HepG2 (cell line): ENCODE measurements around the gene DNM3. TPM values are rescaled to one million over a fixed set of nuclear protein-coding genes. Genes with fewer than 3 reads are reported as not detected.

Experiments
- ATAC-seq: fragments of 200-7000 bp; cut with Tn5 transposase; 3 replicates; pipeline ENCODE4 v1.9.1; 2020; ENCODE audit warnings: mild to moderate bottlenecking, moderate library complexity
- BruUV-seq: library from RNA; stranded (reverse); fragments of 400-500 nt; replicated peaks from 2 replicates; lab custom pipeline; 2021; lab: Mats Ljungman, UMichigan
- CTCF ChIA-PET: fragments of 300-600 bp; formaldehyde crosslinking; extraction: SDS; loops from one replicate; lab custom pipeline; 2021; ENCODE audit warnings: low total read pairs, inconsistent platforms, low intra/inter-chr PET ratio; lab: Yijun Ruan, JAX
- POLR2A ChIA-PET: fragments of 350-600 bp; sonication (Branson Sonifier 250); formaldehyde crosslinking; loops from one replicate; lab custom pipeline; 2020; ENCODE audit warnings: antibody characterized with exemption, inconsistent platforms; lab: Yijun Ruan, JAX
- DNase-seq: peaks from one replicate; pipeline ENCODE4 v3.0.0-alpha.2; 2015; ENCODE audit warnings: low spot score
- FAIRE-seq: peaks from 3 replicates; lab custom pipeline; 2011; peaks lifted over from hg19 to GRCh38; lab: Jason Lieb, UNC
- H2AFZ ChIP-seq: one replicate; pipeline ENCODE4 v1.6.1; 2011; ENCODE audit warnings: low read length, inconsistent platforms
- H3K27ac ChIP-seq: fragments of 300-600 bp; 3 replicates; pipeline ENCODE4 v1.8.0; 2011; ENCODE audit warnings: mixed run types, mild to moderate bottlenecking, mixed read lengths, low read length, inconsistent platforms; ENCODE audit not compliant: insufficient read depth; ENCODE audit errors: extremely low read length
- H3K27me3 ChIP-seq, 2 experiments: fragments of 200-600 bp in 1 of 2; 2 replicates in 1 of 2; 3 replicates in 1 of 2; pipeline versions ENCODE4 v1.6.0 to v1.8.0; 2011; ENCODE audit warnings: low read length in 2 of 2, mild to moderate bottlenecking in 2 of 2, moderate library complexity in 2 of 2, inconsistent platforms in 1 of 2; ENCODE audit not compliant: insufficient read depth in 2 of 2, control insufficient read depth in 1 of 2
- H3K36me3 ChIP-seq, 2 experiments: fragments of 200-600 bp in 1 of 2; replicated peaks in 1 of 2; 2 replicates in 1 of 2; 3 replicates in 1 of 2; pipeline versions ENCODE4 v1.5.1 to v1.8.0; 2011; ENCODE audit warnings: low read length in 2 of 2, inconsistent platforms in 1 of 2; ENCODE audit not compliant: insufficient read depth in 2 of 2, control insufficient read depth in 1 of 2
- H3K4me1 ChIP-seq: 2 replicates; pipeline ENCODE4 v1.5.1; 2012; ENCODE audit warnings: low read length, inconsistent platforms; ENCODE audit not compliant: insufficient read depth
- H3K4me2 ChIP-seq: 2 replicates; pipeline ENCODE4 v1.6.0; 2011; ENCODE audit warnings: low read depth, low read length, inconsistent platforms
- H3K4me3 ChIP-seq, 3 experiments: fragments of 200-600 bp in 1 of 3; sonication (generic), shearing (Covaris generic) in 1 of 3; replicated peaks in 1 of 3; 2 replicates each; pipeline ENCODE4 v1.5.1; 2011 to 2016; ENCODE audit warnings: low read length in 3 of 3, inconsistent platforms in 2 of 3, low read depth in 2 of 3, mild to moderate bottlenecking in 2 of 3, control low read depth in 1 of 3, mixed read lengths in 1 of 3; ENCODE audit not compliant: insufficient read depth in 1 of 3
- H3K79me2 ChIP-seq: one replicate; pipeline ENCODE4 v1.6.1; 2011; ENCODE audit warnings: low read length, inconsistent platforms; ENCODE audit not compliant: insufficient read depth
- H3K9ac ChIP-seq: 2 replicates; pipeline ENCODE4 v1.6.0; 2011; ENCODE audit warnings: mild to moderate bottlenecking, low read depth, low read length, inconsistent platforms; ENCODE audit not compliant: insufficient read depth
- H3K9me3 ChIP-seq: 2 replicates; pipeline ENCODE4 v1.5.1; 2012; ENCODE audit warnings: mild to moderate bottlenecking, low read length
- H4K20me1 ChIP-seq: 2 replicates; pipeline ENCODE4 v1.6.0; 2011; ENCODE audit warnings: inconsistent platforms, mild to moderate bottlenecking, low read length, moderate library complexity; ENCODE audit not compliant: insufficient read depth
- ARNT2 ChIP-seq: sonication (generic); formaldehyde crosslinking; IDR thresholded peaks from 2 replicates; pipeline ENCODE4 v1.8.0; 2022; ENCODE audit warnings: mild to moderate bottlenecking, low read depth, missing genetic modification reagents, moderate library complexity
- CENPX ChIP-seq: sonication (generic); formaldehyde crosslinking; IDR thresholded peaks from 2 replicates; pipeline ENCODE4 v1.9.0; 2021; ENCODE audit warnings: mild to moderate bottlenecking, missing genetic modification reagents, moderate library complexity
- FOXK2 ChIP-seq: fragments of 450-650 bp; IDR thresholded peaks from 2 replicates; pipeline ENCODE4 v1.6.1; 2016
- GATA4 ChIP-seq: sonication (generic); IDR thresholded peaks from 2 replicates; pipeline ENCODE4 v1.6.1; 2016; ENCODE audit warnings: antibody characterized with exemption, low read depth, borderline replicate concordance
- HMG20A ChIP-seq: IDR thresholded peaks from 2 replicates; pipeline ENCODE4 v1.6.1; 2016; ENCODE audit warnings: borderline replicate concordance
- HNF4G ChIP-seq, 2 experiments: sonication (generic) in 1 of 2; formaldehyde crosslinking in 1 of 2; IDR thresholded peaks; 2 replicates each; pipeline versions ENCODE4 v1.4.0 to v1.6.1; 2011 to 2020; ENCODE audit warnings: borderline replicate concordance in 2 of 2, low read depth in 2 of 2, mild to moderate bottlenecking in 2 of 2, low read length in 1 of 2, missing genetic modification reagents in 1 of 2, moderate library complexity in 1 of 2
- KLF16 ChIP-seq, 2 experiments: sonication (generic) in 1 of 2; formaldehyde crosslinking in 1 of 2; IDR thresholded peaks; 2 replicates each; pipeline versions ENCODE4 v1.6.1 to v1.8.0; 2016 to 2023; ENCODE audit warnings: missing genetic modification reagents in 2 of 2, missing compliant biosample characterization in 1 of 2
- NFKBIZ ChIP-seq: IDR thresholded peaks from 2 replicates; pipeline ENCODE4 v1.6.1; 2018; ENCODE audit warnings: missing genetic modification reagents, missing compliant biosample characterization
- PLRG1 ChIP-seq: fragments of 450-650 bp; conservative IDR thresholded peaks from 2 replicates; pipeline ENCODE4 v1.6.1; 2016
- ZBTB38 ChIP-seq: sonication (generic); formaldehyde crosslinking; IDR thresholded peaks from 2 replicates; pipeline ENCODE4 v1.5.1; 2020; ENCODE audit warnings: mild to moderate bottlenecking, missing genetic modification reagents
- ZNF430 ChIP-seq: sonication (generic); formaldehyde crosslinking; IDR thresholded peaks from 2 replicates; pipeline ENCODE4 v1.9.0; 2021; ENCODE audit warnings: mild to moderate bottlenecking, missing genetic modification reagents
- ZNF7 ChIP-seq: IDR thresholded peaks from 2 replicates; pipeline ENCODE4 v1.6.1; 2016; ENCODE audit warnings: missing biosample characterization, missing genetic modification reagents
- ZNF724P ChIP-seq: sonication (generic); formaldehyde crosslinking; IDR thresholded peaks from 2 replicates; pipeline ENCODE4 v1.8.0; 2022; ENCODE audit warnings: missing genetic modification reagents, borderline replicate concordance
- WGBS: methylation state at CpG from one replicate; pipeline ENCODE4 v1.1.6; 2017; ENCODE audit warnings: low lambda C conversion rate; 5-methylcytosine and 5-hydroxymethylcytosine counted together
- in situ Hi-C: cut with HindIII; loops from 2 replicates; pipeline ENCODE4 v1.10.0; 2017; ENCODE audit warnings: low pct_unique_long_range_greater_than_20kb; ENCODE audit not compliant: extremely low pct_ligation_motif_present
- intact Hi-C: fragments of 100-400 bp; cut with micrococcal nuclease; formaldehyde crosslinking; loops from one replicate; pipeline ENCODE4 v1.10.0; 2022; ENCODE audit not compliant: unreplicated experiment
- polyA plus RNA-seq, 8 experiments: library from polyadenylated mRNA; depleted of rRNA in 3 of 8; stranded (reverse) in 7 of 8; unstranded in 1 of 8; fragments of >200 nt; fragmentation: Illumina TruSeq in 4 of 8; extraction: Trizol in 4 of 8; gene quantifications; 2 replicates each; pipeline versions ENCODE4 v1.2.1 to v1.2.3, GENCODE V29; 2011 to 2016; ENCODE audit warnings: low read depth in 4 of 8, missing spikeins in 1 of 8, mixed read lengths in 1 of 8; ENCODE audit not compliant: insufficient read depth in 1 of 8
- total RNA-seq, 5 experiments: library from RNA; depleted of rRNA; stranded (reverse); fragments of >200 nt; fragmentation: Illumina TruSeq; extraction: Trizol; gene quantifications; 2 replicates each; pipeline ENCODE4 v1.2.3, GENCODE V29; 2016; ENCODE audit warnings: low read depth in 1 of 5
- TF ChIP-seq, protein P1 (sequence below): fragments of 450-650 bp; IDR thresholded peaks from 2 replicates; pipeline ENCODE4 v1.6.1; 2016
- TF ChIP-seq, protein P2 (sequence below): sonication (generic); formaldehyde crosslinking; IDR thresholded peaks from 2 replicates; pipeline ENCODE4 v1.9.0; 2021; ENCODE audit warnings: missing genetic modification reagents, borderline replicate concordance
- TF ChIP-seq, protein P3 (sequence below): sonication (generic); formaldehyde crosslinking; IDR thresholded peaks from 2 replicates; pipeline ENCODE4 v1.4.0; 2020; ENCODE audit warnings: missing genetic modification reagents
- TF ChIP-seq, protein P4 (sequence below): sonication (generic); formaldehyde crosslinking; conservative IDR thresholded peaks from 2 replicates; pipeline ENCODE4 v1.8.0; 2022; ENCODE audit warnings: mild to moderate bottlenecking, moderate library complexity, missing genetic modification reagents

The DNM3 gene
- total and polyA plus RNA-seq, 2 of the 13 experiments (the other 11 are each of a cell fraction or from before 2014, with no cell fraction given), result 0.05 TPM; not detected in 1

DNA sequence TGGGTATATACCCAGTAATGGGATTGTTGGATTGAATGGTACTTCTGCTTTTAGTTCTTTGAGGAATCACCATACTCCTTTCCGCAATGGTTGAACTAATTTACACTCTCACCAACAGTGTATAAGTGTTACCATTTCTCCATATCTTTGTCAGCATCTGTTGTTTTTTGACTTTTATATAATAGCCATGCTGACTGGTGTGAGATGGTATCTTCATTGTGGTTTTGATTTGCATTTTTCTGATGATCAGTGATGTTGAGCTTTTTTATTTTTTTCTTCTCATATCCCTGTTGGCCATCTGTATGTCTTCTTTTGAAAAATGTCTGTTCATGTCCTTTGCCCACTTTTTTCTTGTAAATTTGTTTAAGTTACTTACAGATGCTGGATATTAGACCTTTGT lies 14.1 kb downstream of the DNM3 start (continued):
- TF ChIP-seq, protein P1, sequence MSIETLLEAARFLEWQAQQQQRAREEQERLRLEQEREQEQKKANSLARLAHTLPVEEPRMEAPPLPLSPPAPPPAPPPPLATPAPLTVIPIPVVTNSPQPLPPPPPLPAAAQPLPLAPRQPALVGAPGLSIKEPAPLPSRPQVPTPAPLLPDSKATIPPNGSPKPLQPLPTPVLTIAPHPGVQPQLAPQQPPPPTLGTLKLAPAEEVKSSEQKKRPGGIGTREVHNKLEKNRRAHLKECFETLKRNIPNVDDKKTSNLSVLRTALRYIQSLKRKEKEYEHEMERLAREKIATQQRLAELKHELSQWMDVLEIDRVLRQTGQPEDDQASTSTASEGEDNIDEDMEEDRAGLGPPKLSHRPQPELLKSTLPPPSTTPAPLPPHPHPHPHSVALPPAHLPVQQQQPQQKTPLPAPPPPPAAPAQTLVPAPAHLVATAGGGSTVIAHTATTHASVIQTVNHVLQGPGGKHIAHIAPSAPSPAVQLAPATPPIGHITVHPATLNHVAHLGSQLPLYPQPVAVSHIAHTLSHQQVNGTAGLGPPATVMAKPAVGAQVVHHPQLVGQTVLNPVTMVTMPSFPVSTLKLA, result no peak
- TF ChIP-seq KLF16 (CRISPR knock-in tag; IDR thresholded peaks at IDR 0.05) (no peak), CENPX (CRISPR knock-in tag) (no peak), FOXK2 (no peak), ZBTB38 (CRISPR knock-in tag) (no peak), ZNF724P (no peak)
- TF ChIP-seq, protein P2, sequence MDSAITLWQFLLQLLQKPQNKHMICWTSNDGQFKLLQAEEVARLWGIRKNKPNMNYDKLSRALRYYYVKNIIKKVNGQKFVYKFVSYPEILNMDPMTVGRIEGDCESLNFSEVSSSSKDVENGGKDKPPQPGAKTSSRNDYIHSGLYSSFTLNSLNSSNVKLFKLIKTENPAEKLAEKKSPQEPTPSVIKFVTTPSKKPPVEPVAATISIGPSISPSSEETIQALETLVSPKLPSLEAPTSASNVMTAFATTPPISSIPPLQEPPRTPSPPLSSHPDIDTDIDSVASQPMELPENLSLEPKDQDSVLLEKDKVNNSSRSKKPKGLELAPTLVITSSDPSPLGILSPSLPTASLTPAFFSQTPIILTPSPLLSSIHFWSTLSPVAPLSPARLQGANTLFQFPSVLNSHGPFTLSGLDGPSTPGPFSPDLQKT (CRISPR knock-in tag), result no peak
- TF ChIP-seq, protein P3, sequence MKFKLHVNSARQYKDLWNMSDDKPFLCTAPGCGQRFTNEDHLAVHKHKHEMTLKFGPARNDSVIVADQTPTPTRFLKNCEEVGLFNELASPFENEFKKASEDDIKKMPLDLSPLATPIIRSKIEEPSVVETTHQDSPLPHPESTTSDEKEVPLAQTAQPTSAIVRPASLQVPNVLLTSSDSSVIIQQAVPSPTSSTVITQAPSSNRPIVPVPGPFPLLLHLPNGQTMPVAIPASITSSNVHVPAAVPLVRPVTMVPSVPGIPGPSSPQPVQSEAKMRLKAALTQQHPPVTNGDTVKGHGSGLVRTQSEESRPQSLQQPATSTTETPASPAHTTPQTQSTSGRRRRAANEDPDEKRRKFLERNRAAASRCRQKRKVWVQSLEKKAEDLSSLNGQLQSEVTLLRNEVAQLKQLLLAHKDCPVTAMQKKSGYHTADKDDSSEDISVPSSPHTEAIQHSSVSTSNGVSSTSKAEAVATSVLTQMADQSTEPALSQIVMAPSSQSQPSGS (CRISPR knock-in tag), result no peak

DNA sequence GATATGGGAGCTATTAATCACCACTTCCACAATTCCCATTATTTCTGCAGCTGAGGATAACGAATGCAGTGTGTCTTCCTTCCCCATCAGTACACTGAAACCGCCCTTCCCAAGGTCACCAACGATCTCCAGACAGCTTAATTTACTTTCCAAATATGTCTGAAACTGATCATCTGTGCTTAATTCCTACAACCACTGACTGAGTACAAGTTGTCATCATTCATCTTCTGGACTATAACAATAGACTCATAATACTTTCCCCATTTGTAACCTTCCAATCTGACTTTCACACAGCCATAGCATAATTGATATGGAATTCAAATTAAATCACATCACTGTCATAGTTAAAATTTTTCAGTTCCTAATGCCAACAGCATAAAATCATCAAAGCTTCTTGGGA lies 17.4 kb downstream of the DNM3 start:
- Histone ChIP-seq H3K9me3 (no peaks in the 10 kb centered on the region), H3K27me3 (no peaks in the 10 kb centered on the region), H4K20me1 (no peaks in the 10 kb centered on the region), H3K36me3 (no peaks in the 10 kb centered on the region), H2AFZ (no peak overlapping the region), H3K79me2 (no peaks in the 10 kb centered on the region), H3K27ac (no peak overlapping the region), H3K9ac (no peak overlapping the region), H3K4me3 (no peak overlapping the region), H3K4me1 (no peaks in the 10 kb centered on the region), H3K4me2 (no peak overlapping the region)
- DNase-seq, result no peak
- FAIRE-seq, result no peak
- CTCF ChIA-PET, result no interaction called here
- POLR2A ChIA-PET, result no interaction called here
- intact Hi-C loops, result no loop called here
- no peak for ATAC-seq
- WGBS, result 0% methylated on average over 3 of the region's 3 CpGs
- in situ Hi-C loops, result no loop called here
- no TSS peak for BruUV-seq
- no peak for TF ChIP-seq HMG20A
- TF ChIP-seq, protein P4, sequence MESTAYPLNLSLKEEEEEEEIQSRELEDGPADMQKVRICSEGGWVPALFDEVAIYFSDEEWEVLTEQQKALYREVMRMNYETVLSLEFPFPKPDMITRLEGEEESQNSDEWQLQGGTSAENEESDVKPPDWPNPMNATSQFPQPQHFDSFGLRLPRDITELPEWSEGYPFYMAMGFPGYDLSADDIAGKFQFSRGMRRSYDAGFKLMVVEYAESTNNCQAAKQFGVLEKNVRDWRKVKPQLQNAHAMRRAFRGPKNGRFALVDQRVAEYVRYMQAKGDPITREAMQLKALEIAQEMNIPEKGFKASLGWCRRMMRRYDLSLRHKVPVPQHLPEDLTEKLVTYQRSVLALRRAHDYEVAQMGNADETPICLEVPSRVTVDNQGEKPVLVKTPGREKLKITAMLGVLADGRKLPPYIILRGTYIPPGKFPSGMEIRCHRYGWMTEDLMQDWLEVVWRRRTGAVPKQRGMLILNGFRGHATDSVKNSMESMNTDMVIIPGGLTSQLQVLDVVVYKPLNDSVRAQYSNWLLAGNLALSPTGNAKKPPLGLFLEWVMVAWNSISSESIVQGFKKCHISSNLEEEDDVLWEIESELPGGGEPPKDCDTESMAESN (CRISPR knock-in tag), result no peak
- TF ChIP-seq ZNF430 (CRISPR knock-in tag), result no peak
- TF ChIP-seq ARNT2 (CRISPR knock-in tag), result no peak
- no peak for TF ChIP-seq NFKBIZ (CRISPR knock-in tag)
- TF ChIP-seq GATA4, result no peak
- no peak for TF ChIP-seq HNF4G (IDR thresholded peaks at IDR 0.05; ENCODE audit: borderline replicate concordance, low read depth, low read length)
- TF ChIP-seq HNF4G (CRISPR knock-in tag; IDR thresholded peaks at IDR 0.05; ENCODE audit: borderline replicate concordance, low read depth), result no peak
- no peak for TF ChIP-seq PLRG1
- TF ChIP-seq ZNF7 (CRISPR knock-in tag), result no peak
